ENCODE data around the gene ROR2.

The ROR2 gene

DNA sequence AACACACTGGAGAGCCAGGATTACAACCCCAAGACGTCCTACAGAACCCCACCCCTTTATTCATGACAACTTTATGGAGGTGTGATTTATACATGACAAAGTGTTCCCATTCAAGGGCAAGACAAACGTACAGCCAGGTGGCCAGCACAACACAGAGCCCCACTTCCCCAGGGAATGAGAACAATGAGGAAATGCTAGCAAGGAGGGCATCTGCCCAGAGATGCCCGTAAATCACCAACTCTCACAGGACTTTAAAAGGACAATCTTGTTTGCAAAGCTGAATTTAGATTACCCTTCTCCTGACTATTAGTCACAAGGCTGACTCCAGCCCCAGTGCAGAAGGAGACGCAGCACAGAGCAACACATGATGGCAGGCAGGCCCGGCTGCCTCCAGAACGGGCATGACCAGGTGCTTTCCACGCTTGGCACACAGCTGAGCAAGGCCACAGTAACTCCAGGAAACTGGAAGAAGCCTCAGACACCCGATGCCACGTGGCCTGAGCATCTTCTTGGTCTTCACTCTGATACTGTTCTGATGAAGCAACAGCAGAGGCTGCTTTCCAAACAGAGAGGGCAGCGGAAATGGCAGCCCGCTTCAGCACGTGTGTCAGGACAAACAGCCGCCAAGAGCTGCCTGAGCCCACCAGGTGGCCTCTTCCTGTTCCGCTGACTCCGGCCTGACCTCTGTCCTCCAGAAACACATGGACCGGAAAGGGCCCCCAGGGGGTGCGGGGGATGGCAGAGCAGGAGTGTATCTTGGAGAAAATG is 51.4 kb downstream of the ROR2 start:
- TF ChIP-seq, protein P1, sequence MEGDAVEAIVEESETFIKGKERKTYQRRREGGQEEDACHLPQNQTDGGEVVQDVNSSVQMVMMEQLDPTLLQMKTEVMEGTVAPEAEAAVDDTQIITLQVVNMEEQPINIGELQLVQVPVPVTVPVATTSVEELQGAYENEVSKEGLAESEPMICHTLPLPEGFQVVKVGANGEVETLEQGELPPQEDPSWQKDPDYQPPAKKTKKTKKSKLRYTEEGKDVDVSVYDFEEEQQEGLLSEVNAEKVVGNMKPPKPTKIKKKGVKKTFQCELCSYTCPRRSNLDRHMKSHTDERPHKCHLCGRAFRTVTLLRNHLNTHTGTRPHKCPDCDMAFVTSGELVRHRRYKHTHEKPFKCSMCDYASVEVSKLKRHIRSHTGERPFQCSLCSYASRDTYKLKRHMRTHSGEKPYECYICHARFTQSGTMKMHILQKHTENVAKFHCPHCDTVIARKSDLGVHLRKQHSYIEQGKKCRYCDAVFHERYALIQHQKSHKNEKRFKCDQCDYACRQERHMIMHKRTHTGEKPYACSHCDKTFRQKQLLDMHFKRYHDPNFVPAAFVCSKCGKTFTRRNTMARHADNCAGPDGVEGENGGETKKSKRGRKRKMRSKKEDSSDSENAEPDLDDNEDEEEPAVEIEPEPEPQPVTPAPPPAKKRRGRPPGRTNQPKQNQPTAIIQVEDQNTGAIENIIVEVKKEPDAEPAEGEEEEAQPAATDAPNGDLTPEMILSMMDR (conservative IDR thresholded peaks at IDR 0.05; ENCODE audit: control insufficient read depth, insufficient read depth, low read depth, low read length), result no peak
- peak; percentile 71 for DNase-seq (ENCODE audit: low read depth)
- no peak overlapping the region for H3K4me3 ChIP-seq (ENCODE audit: control insufficient read depth, low read depth, low read length)

DNA sequence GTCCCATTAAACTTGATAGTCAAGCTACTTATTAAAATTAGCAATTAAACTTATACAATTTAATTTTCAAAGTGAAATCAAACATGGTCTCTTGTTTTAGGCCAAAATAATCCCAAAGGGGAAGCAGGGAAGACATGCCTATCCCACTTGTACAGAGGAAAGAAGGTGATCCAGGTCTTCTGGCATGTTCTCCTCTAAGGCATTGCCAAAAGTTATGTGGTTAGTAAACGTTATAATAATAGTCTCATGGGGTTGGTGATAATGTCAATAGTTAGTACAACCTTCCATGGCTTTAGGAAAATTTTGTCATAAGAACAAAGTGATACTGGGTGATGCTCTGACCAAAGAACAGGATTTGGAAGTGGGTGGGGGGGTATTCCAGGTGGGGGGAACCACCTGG is 52.8 kb downstream of the ROR2 start:
- H3K4me3 ChIP-seq (ENCODE audit: control insufficient read depth, low read depth, low read length), result no peak overlapping the region
- TF ChIP-seq, protein P1 (conservative IDR thresholded peaks at IDR 0.05; ENCODE audit: control insufficient read depth, insufficient read depth, low read depth, low read length), result no peak
- peak; percentile 68 for DNase-seq (ENCODE audit: low read depth)

DNA sequence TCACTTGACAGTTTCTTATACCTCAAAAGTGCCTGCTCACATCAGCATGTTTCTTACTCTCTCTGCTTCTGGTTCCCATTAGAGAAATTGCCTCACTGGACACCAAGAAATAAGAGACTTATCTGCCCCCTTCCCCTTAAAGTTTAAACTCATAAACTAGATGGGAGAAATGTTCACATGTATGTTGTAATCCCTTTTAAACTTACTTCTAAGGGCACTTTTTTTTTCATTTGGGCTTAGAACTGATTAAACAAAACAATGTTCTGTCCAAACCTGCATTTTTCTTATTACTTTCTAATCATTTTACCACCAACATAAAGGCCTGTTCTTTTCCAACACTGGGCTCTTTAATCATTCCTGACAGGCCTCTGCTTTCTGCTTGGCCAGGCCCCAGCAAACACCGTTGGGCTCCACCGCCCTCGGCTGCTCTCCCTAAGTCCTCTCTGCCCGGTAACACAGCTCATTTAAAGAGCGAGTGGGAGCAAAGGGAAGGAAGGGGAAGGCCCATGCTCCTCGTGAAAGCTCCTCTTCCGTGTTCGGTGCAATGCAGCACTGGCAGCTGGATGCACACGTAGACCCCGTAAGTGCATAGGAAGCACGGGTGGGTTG is 53.4 kb downstream of the ROR2 start:
- TF ChIP-seq, protein P1 (conservative IDR thresholded peaks at IDR 0.05; ENCODE audit: control insufficient read depth, insufficient read depth, low read depth, low read length), result no peak
- DNase-seq (ENCODE audit: low read depth), result peak; percentile 78
- no peak overlapping the region for H3K4me3 ChIP-seq (ENCODE audit: control insufficient read depth, low read depth, low read length)

DNA sequence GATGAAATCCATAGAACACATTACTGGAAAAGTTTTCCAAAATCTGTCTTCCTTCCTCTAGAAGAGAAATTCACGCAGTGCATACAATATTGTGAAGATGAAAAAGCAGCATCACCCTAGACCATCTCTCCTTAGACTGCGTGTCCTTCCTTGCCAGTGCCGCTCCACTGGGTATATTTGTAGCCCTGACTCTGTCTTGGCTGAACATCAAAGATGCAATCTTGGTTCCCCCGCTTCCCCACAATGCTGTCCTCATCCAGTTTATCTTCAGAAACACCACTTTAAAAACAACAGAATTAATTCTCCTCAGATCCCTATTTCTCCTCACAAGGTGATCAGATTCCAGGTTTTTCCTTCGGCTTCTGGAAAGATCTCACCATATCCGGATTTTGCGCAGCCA is 53.9 kb downstream of the ROR2 start:
- TF ChIP-seq, protein P1 (conservative IDR thresholded peaks at IDR 0.05; ENCODE audit: control insufficient read depth, insufficient read depth, low read depth, low read length), result no peak
- no peak overlapping the region for H3K4me3 ChIP-seq (ENCODE audit: control insufficient read depth, low read depth, low read length)
- no peak for DNase-seq (ENCODE audit: low read depth)

DNA sequence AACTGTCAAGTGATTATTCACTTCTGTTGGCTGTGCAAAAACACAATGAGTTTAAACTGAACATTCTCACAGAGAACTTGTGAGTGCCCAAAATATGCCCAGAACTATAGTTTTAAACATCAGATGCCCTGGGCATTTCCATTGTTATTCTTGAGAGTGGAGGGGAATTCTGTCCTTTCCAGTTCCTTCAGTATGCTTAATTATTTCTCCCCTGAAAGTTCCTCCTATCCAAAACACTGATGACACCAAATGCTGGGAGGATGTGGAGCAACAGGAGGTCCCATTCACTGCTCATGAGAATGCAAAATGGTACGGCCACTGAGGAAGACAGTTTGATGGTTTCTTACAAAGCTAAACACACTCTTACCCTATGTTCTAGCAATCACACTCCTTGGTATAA is 55.5 kb downstream of the ROR2 start:
- DNase-seq (ENCODE audit: low read depth), result no peak
- no peak overlapping the region for H3K4me3 ChIP-seq (ENCODE audit: control insufficient read depth, low read depth, low read length)
- TF ChIP-seq, protein P1 (conservative IDR thresholded peaks at IDR 0.05; ENCODE audit: control insufficient read depth, insufficient read depth, low read depth, low read length), result no peak

DNA sequence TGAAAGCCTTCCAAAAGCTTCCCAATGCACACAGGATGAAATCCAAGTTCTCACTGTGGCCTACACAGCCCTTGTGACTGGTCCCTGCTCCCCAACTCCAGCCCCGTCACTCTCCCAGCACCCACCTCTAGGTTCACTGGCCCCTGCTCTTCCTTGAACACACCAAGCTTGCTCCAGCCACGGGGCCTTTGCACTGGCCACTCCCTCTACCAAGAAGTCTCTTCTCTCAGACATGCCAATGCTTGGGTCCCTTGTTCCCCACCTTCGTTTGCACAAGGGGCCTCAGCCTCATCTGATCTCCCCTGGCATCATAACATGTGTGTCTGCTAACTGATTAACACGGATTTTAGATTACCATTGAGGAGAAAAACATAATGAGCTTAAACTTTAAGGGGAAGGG is 56.0 kb downstream of the ROR2 start:
- H3K4me3 ChIP-seq (ENCODE audit: control insufficient read depth, low read depth, low read length), result no peak overlapping the region
- TF ChIP-seq, protein P1 (conservative IDR thresholded peaks at IDR 0.05; ENCODE audit: control insufficient read depth, insufficient read depth, low read depth, low read length), result no peak
- no peak for DNase-seq (ENCODE audit: low read depth)
